K562 (cell line): ENCODE measurements around the gene INCA1. TPM values are rescaled to one million over a fixed set of nuclear protein-coding genes. Genes with fewer than 3 reads are reported as not detected.
A peak's percentile ranks its signal among the peaks of the same experiment; 100 is the strongest.

Experiments used
- ADNP ChIP-seq: fragments of 200-800 bp; sonication (Bioruptor generic); IDR thresholded peaks from 2 replicates; pipeline ENCODE4 v1.6.1; 2016; ENCODE audit warnings: missing genetic modification characterization, missing compliant biosample characterization
- ARNT ChIP-seq, 2 experiments: fragments of 450-650 bp; IDR thresholded peaks; 2 replicates each; pipeline ENCODE4 v1.6.1; 2016; ENCODE audit warnings: mild to moderate bottlenecking in 1 of 2
- CCAR2 ChIP-seq: fragments of 200-400 bp; formaldehyde crosslinking; IDR thresholded peaks from 2 replicates; pipeline ENCODE4 v1.6.1; 2017; ENCODE audit warnings: mild to moderate bottlenecking, low read depth, low read length
- DDX20 ChIP-seq: fragments of 450-650 bp; IDR thresholded peaks from 2 replicates; pipeline ENCODE4 v1.6.1; 2016; ENCODE audit warnings: missing genetic modification characterization, low read depth, mild to moderate bottlenecking, missing compliant biosample characterization, moderate library complexity
- FOXM1 ChIP-seq, 2 experiments: fragments of 450-650 bp in 1 of 2; sonication (generic) in 1 of 2; formaldehyde crosslinking in 1 of 2; IDR thresholded peaks; 2 replicates each; pipeline versions ENCODE4 v1.6.1 to v1.9.0; 2017 to 2022; ENCODE audit warnings: low read depth in 2 of 2, mild to moderate bottlenecking in 2 of 2, missing genetic modification reagents in 1 of 2, moderate library complexity in 1 of 2
- GTF2A2 ChIP-seq: IDR thresholded peaks from 2 replicates; pipeline ENCODE4 v1.6.1; 2016; ENCODE audit warnings: mild to moderate bottlenecking, missing genetic modification characterization, missing compliant biosample characterization
- JUNB ChIP-seq: fragments of 450-650 bp; formaldehyde crosslinking; conservative IDR thresholded peaks from 2 replicates; pipeline ENCODE4 v1.4.0; 2020; ENCODE audit warnings: mild to moderate bottlenecking
- NEUROD1 ChIP-seq: fragments of 150-350 bp; IDR thresholded peaks from 2 replicates; pipeline ENCODE4 v1.6.1; 2014; ENCODE audit warnings: borderline replicate concordance, low read length, low read depth; ENCODE audit not compliant: partially characterized antibody
- NR1H2 ChIP-seq: sonication (generic); formaldehyde crosslinking; IDR thresholded peaks from 2 replicates; pipeline ENCODE4 v1.4.0; 2020; ENCODE audit warnings: mild to moderate bottlenecking, missing genetic modification reagents
- PHF20 ChIP-seq: fragments of 450-650 bp; IDR thresholded peaks from 2 replicates; pipeline ENCODE4 v1.6.1; 2018; ENCODE audit not compliant: partially characterized antibody
- PML ChIP-seq: IDR thresholded peaks from 2 replicates; pipeline ENCODE4 v1.6.1; 2012; ENCODE audit warnings: low read length, inconsistent platforms
- POLR2AphosphoS2 ChIP-seq: IDR thresholded peaks from 2 replicates; pipeline ENCODE4 v1.6.1; 2012; ENCODE audit warnings: low read length, improper control_type of control experiment
- RHOXF2B ChIP-seq: fragments of 250-450 bp; sonication (Bioruptor Pico); conservative IDR thresholded peaks from 2 replicates; pipeline ENCODE4 v1.5.1; 2021
- SOX6 ChIP-seq: fragments of 450-650 bp; IDR thresholded peaks from 2 replicates; pipeline ENCODE4 v1.6.1; 2014; ENCODE audit warnings: mild to moderate bottlenecking
- SREBF1 ChIP-seq: fragments of 150-350 bp; IDR thresholded peaks from 2 replicates; pipeline ENCODE4 v1.6.1; 2014; ENCODE audit warnings: antibody characterized with exemption, low read depth, low read length, borderline replicate concordance
- YY1 ChIP-seq, 3 experiments: IDR thresholded peaks; 2 replicates each; pipeline ENCODE4 v1.6.1; 2011; ENCODE audit warnings: low read length in 2 of 3, mild to moderate bottlenecking in 2 of 3, moderate library complexity in 2 of 3, borderline replicate concordance in 1 of 3, control low read depth in 1 of 3, low read depth in 1 of 3; ENCODE audit not compliant: insufficient read depth in 3 of 3, insufficient replicate concordance in 2 of 3, control insufficient read depth in 1 of 3, insufficient read length in 1 of 3; ENCODE audit errors: extremely low read depth in 1 of 3
- ZC3H11A ChIP-seq: IDR thresholded peaks from 2 replicates; pipeline ENCODE4 v1.6.1; 2012; ENCODE audit warnings: low read depth, low read length, improper control_type of control experiment
- ZFX ChIP-seq: sonication (generic); formaldehyde crosslinking; IDR thresholded peaks from 2 replicates; pipeline ENCODE4 v1.8.0; 2022; ENCODE audit warnings: mild to moderate bottlenecking, missing genetic modification reagents, moderate library complexity
- polyA plus RNA-seq, 8 experiments: library from polyadenylated mRNA; depleted of rRNA in 4 of 8; stranded (reverse) in 5 of 8; unstranded in 3 of 8; fragments of >200 nt; fragmentation: Nextera tagmentation in 2 of 8; fragmentation: Illumina TruSeq in 1 of 8; extraction: Ambion mirVana in 2 of 8; extraction: Trizol in 1 of 8; gene quantifications; 2 replicates each; pipeline versions ENCODE4 v1.2.1 to v1.2.3, GENCODE V29; 2011 to 2014; ENCODE audit warnings: inconsistent platforms in 1 of 8, missing spikeins in 1 of 8
- total RNA-seq, 7 experiments: library from RNA; depleted of rRNA in 6 of 7; stranded (reverse); fragments of >200 nt in 6 of 7; fragmentation: Illumina TruSeq in 2 of 7; extraction: Trizol in 2 of 7; gene quantifications; 2 replicates each; pipeline versions ENCODE4 v1.2.1 to v1.2.3, GENCODE V29; 2011 to 2021; ENCODE audit warnings: low replicate concordance in 1 of 7
- TF ChIP-seq, protein P1 (sequence below), 2 experiments: fragments of 450-650 bp in 1 of 2; sonication (generic) in 1 of 2; formaldehyde crosslinking in 1 of 2; IDR thresholded peaks in 1 of 2; conservative IDR thresholded peaks in 1 of 2; 2 replicates each; pipeline versions ENCODE4 v1.6.1 to v1.8.1; 2016 to 2023; ENCODE audit warnings: mild to moderate bottlenecking in 2 of 2, moderate library complexity in 2 of 2, inconsistent platforms in 1 of 2, missing genetic modification reagents in 1 of 2
- TF ChIP-seq, protein P2 (sequence below): fragments of 150-350 bp; conservative IDR thresholded peaks from 2 replicates; pipeline ENCODE4 v1.6.1; 2014; ENCODE audit warnings: low read length
- TF ChIP-seq, protein P3 (sequence below): fragments of 250-450 bp; sonication (Bioruptor Pico); IDR thresholded peaks from 2 replicates; pipeline ENCODE4 v1.5.0; 2021; ENCODE audit warnings: mild to moderate bottlenecking, borderline replicate concordance

The INCA1 gene
- total and polyA plus RNA-seq, 9 of the 15 experiments (the other 6 are each of a cell fraction or from before 2014, with no cell fraction given): 0.08 to 0.50 (median 0.13) TPM; not detected in 4

DNA sequence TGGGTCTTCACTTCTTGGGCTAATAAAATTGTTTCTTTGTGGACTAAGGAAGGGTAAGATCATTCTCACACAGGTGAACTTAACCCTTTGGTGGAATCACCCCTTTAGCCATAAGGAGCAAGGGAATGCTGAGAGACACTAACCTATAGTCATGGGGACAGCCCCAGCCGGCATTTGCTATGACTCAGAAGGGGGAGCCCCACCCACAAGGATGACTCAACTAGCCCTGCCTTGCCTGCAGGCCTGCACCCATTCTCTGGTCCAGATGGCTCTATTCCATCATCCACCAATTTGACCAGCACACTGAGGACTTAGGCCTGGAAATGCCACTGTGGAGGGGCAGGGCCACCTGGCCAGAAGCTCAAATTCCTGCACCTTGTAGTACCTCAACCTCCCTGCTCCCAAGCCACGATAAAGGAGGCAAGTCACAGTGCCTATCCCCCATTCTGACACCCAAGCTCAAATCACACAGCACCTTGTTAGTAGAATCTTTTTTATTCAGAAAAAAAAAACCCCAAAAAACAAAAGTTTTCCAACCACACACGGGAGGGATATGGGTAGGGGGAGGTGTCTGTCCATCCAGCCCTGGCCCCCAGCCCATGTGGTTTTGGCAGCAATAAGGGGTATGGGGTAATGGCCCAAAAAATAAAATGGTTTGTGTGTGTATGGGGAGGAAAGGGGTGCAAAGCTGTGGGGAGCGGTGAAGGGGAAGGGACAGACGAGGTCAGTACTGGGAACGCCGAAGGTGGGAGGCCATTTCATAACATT, 52.0 kb downstream of the INCA1 start (continued):
- TF ChIP-seq, protein P1, sequence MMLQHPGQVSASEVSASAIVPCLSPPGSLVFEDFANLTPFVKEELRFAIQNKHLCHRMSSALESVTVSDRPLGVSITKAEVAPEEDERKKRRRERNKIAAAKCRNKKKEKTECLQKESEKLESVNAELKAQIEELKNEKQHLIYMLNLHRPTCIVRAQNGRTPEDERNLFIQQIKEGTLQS (IDR thresholded peaks at IDR 0.05): peak; percentile 96
- TF ChIP-seq, protein P1 (CRISPR knock-in tag; conservative IDR thresholded peaks at IDR 0.05): 0 out of 2 replicates have a peak, but pooled peaks have one; percentile 62
- TF ChIP-seq CCAR2 (no peak), NR1H2 (CRISPR knock-in tag) (no peak; the same call in 1 of the 2 replicates), ADNP (tag) (no peak), PML (0 out of 2 replicates have a peak, but pooled peaks have one; percentile 10), SOX6 (no peak), DDX20 (no peak), FOXM1 (IDR thresholded peaks at IDR 0.05; ENCODE audit: low read depth) (no peak), FOXM1 (CRISPR knock-in tag; IDR thresholded peaks at IDR 0.05; ENCODE audit: low read depth) (no peak; the same call in 1 of the 2 replicates), ARNT (IDR thresholded peaks at IDR 0.05) (no peak), ZFX (CRISPR knock-in tag) (no peak), ZC3H11A (no peak), POLR2AphosphoS2 (peak; percentile 85), NEUROD1 (no peak), SREBF1 (no peak), YY1 (IDR thresholded peaks at IDR 0.05; ENCODE audit: borderline replicate concordance in 1 of 3, control insufficient read depth in 1 of 3, extremely low read depth in 1 of 3, insufficient read depth in 3 of 3, insufficient read length in 1 of 3, insufficient replicate concordance in 2 of 3, low read depth in 1 of 3, low read length in 2 of 3) (peak in 1 of 3 experiments; percentile 47), GTF2A2 (no peak), RHOXF2B (CRISPR knock-in tag) (no peak), PHF20 (no peak), JUNB (CRISPR knock-in tag) (peak; percentile 77)
- TF ChIP-seq, protein P2, sequence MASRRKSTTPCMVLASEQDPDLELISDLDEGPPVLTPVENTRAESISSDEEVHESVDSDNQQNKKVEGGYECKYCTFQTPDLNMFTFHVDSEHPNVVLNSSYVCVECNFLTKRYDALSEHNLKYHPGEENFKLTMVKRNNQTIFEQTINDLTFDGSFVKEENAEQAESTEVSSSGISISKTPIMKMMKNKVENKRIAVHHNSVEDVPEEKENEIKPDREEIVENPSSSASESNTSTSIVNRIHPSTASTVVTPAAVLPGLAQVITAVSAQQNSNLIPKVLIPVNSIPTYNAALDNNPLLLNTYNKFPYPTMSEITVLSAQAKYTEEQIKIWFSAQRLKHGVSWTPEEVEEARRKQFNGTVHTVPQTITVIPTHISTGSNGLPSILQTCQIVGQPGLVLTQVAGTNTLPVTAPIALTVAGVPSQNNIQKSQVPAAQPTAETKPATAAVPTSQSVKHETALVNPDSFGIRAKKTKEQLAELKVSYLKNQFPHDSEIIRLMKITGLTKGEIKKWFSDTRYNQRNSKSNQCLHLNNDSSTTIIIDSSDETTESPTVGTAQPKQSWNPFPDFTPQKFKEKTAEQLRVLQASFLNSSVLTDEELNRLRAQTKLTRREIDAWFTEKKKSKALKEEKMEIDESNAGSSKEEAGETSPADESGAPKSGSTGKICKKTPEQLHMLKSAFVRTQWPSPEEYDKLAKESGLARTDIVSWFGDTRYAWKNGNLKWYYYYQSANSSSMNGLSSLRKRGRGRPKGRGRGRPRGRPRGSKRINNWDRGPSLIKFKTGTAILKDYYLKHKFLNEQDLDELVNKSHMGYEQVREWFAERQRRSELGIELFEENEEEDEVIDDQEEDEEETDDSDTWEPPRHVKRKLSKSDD: no peak
- TF ChIP-seq, protein P3, sequence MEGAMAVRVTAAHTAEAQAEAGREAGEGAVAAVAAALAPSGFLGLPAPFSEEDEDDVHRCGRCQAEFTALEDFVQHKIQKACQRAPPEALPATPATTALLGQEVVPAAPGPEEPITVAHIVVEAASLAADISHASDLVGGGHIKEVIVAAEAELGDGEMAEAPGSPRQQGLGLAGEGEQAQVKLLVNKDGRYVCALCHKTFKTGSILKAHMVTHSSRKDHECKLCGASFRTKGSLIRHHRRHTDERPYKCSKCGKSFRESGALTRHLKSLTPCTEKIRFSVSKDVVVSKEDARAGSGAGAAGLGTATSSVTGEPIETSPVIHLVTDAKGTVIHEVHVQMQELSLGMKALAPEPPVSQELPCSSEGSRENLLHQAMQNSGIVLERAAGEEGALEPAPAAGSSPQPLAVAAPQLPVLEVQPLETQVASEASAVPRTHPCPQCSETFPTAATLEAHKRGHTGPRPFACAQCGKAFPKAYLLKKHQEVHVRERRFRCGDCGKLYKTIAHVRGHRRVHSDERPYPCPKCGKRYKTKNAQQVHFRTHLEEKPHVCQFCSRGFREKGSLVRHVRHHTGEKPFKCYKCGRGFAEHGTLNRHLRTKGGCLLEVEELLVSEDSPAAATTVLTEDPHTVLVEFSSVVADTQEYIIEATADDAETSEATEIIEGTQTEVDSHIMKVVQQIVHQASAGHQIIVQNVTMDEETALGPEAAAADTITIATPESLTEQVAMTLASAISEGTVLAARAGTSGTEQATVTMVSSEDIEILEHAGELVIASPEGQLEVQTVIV (CRISPR knock-in tag): no peak
